Fibroblast of skin of left biceps (primary cell): ENCODE results near the gene REPIN1.

ENCODE experiments used
- DNase-seq, 2 experiments: peaks; one replicate each; pipeline ENCODE4 v3.0.0-alpha.2; 2013; ENCODE audit warnings: low read depth in 2 of 2

REPIN1 gene

DNA sequence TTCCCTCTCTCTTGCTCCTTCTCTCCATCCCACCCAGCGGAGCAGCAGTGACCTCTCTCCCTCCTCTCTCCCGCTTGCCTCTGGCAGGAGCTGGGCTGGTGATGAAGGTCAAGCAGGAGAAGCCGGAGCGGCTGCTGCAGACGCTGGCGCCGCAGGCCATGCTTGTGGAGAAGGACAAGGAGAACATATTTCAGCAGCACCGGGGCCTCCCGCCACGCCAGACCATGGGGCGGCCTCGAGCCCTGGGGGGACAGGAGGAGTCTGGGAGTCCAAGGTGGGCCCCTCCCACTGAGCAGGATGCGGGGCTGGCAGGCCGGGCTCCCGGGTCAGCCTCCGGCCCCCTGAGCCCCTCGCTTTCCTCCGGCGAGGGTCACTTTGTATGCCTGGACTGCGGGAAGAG, 27.8 kb downstream of the REPIN1 start:
- DNase-seq: no peak

GRCh38 chr7:150396851-150397260, 28.2 kb downstream of the REPIN1 start:
- no peak for DNase-seq

GRCh38 chr7:150397346-150398107, 28.9 kb downstream of the REPIN1 start:
- no peak for DNase-seq

DNA sequence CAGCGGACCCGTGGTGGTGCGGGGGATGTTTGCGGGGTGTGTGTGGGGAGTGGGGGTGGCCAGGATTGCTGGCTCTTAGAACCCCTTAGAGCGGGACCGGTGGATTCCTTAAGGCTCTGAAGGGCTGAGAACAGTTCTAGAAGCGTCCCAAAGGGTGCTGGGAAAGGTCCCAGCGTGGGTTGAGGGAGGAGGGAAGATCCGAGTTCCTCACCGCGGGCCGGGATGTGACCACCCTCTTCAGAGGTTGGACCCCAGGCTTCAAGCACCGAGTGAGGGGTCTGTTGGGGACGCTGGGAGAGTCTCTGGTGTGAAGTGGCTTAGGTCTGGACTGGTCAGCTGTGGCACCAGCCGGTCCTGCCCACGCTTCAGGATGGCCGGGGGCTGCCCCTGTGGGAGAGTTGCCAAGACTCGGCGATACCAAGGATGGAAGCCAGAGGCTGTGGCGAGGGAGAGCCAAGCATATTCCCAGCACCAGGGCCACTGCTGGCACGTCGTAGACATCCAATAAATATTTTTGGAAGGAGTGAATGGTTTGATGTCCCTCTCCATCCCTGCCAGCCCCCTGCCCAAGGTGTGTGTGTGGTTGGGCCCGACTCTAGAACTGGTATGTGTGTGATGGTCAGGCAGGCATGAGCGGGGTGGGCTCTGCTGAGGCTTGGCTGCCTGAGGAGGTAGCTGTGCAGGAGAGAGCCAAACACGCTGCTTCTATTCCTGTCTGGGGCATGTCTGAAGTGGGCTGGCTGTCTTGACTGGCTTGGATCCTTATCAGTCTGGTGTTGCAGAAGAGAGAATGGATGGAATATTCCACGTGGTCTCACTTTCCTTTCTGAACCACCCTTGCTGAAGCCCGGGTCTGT, 29.7 kb downstream of the REPIN1 start:
- no peak for DNase-seq

- DNase-seq: no peak
Observed at GRCh38 chr7:150398965-150399320, 30.3 kb downstream of the REPIN1 start.

GRCh38 chr7:150399421-150400007, 30.9 kb downstream of the REPIN1 start:
- DNase-seq: no peak

DNA sequence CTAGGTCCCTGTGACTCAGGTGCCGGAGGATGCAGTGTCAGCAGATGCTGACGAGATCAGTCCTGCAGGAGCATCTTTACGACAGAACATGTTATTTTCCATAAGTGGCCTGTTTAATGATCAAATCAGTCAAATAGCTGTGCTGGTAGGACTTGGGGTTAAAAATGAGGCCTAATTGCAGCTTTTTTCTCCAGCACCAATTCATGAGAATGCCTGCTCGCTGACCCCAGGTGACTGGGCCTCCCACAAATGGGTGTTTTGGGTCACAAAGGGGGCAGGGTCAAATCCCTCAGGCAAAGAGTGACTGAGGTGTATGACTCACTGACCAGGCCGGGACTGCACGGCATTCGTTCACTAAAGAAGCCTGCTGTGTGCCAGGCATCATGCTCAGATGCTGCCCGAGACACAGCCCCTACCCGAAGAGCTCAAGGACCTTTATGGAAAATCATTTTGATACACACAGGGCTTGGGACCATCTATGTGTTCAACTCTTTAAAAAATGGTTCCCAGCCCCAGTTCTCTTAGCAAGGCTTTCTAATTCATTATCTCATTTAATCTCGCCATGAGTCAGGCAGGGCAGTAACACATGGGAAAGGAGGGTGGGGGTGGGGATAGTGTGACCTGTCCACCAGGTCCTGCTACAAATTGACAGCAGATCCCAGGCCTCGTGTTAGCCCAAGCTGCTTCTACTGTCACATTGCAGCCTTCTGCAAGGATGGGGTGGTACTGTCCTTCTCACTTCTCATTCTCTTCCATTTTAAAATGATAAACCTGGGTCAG, 31.6 kb downstream of the REPIN1 start:
- no peak for DNase-seq

DNA sequence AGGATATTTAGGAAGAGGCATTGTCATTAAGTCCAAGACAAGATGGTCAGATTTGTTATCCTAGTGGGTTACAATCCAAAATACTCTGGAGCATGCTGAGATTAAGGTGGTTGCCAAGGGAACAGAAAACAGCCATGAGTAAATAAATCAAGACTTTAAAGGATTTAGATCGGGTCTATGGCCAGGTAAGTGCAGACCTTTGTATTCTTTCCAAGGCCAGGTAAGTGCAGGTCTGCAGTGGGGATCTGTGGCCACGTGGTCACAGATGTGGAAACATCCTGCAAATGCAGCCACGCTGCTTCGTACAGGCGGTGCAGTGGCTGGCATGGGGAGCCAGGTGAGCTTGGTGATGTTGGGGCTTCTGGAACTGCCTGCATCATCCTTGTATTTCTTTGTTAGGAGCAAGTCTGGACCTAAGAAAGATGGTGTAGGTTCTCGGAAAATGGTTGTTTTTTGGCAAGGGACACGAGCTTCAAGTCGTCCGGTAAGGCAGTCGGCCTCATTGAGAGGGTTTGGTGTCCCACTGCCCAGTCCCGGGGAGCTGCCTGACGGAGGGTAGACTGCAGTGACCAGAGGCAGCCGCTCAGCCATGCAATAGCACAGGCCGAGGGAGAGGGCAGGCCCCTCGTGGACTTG, 32.3 kb downstream of the REPIN1 start:
- no peak for DNase-seq

GRCh38 chr7:150401424-150401790, 32.8 kb downstream of the REPIN1 start:
- DNase-seq: no peak

DNA sequence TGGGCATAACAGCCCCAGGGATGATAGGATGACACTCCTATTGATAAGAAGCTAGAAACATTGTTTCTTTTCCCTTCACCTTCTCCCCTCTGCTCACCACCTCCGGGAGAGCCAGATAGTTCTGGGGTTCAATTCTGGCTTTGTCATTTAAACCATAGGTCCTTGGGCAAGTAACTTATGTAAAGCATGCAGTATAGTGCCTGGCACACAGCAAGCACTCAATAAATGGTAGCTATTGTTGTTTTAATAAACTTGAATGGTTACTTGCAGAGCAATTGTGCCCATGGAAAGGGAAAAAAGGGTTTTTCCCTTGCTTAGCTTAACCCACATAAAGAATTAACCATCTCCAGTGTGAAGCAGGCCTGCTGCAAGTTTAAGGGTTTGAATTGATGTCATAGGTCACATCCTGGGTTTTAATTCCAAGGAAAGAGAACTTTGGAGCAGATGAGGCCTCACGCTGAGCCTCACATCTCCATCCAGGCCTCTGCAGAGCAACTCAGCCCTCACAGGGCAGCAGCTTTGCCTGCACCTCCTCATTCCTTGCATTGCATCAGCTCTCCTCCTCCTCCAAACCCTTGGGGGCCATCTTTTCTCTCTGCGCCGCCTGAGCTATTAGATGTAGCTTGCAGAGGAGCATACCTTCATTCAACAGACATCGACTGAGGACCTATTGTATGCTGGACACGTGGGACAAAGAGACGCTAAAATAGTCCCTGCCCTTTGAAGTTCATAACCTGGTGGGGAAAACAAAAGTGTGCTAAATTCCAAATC, 33.4 kb downstream of the REPIN1 start:
- DNase-seq: no peak

- DNase-seq: no peak
Observed at GRCh38 chr7:150402671-150403321, 34.2 kb downstream of the REPIN1 start.

DNA sequence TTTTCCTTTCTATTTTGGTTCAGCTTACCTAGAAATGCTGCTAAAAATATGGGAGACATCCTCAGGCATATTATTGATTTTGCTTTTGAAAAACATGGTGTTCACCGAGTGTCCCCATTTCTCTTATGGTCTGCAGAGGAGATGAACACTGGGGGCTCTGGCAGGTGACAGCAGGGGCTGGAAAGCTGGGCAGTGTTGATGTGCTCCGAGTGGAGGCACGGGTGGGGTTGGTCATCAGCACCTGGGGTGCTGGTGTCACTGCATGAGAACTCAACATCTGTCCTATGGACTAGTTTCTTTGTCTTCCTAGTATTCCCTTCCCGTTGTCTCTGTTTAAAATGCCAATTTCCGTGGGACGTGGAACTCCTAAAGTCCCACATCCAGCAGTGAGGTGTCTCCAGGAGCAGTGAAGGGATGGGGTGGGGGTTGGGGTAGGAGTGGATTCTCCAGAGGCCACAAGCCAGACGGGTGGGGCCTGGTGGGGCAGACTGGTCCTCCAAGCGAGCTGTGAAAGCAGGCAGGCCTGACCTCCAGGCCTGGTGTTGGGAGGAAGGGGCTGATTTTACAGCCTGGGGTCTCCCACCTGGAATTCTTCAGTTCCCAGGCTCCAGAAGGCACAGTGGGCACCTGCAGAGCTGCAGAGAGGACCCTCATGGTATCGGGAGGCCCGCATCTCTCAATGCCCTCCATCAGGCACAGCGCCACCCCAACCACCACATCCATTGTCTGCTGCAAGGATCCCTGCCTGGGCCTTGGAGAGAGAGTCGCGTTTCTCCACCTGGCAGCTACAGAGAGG, 35.0 kb downstream of the REPIN1 start:
- DNase-seq: no peak

- no peak for DNase-seq
Observed at GRCh38 chr7:150404172-150404804, 35.7 kb downstream of the REPIN1 start.

- peak; percentile 74 to 77 for DNase-seq
Observed at GRCh38 chr7:150404805-150405583, 36.4 kb downstream of the REPIN1 start.

DNA sequence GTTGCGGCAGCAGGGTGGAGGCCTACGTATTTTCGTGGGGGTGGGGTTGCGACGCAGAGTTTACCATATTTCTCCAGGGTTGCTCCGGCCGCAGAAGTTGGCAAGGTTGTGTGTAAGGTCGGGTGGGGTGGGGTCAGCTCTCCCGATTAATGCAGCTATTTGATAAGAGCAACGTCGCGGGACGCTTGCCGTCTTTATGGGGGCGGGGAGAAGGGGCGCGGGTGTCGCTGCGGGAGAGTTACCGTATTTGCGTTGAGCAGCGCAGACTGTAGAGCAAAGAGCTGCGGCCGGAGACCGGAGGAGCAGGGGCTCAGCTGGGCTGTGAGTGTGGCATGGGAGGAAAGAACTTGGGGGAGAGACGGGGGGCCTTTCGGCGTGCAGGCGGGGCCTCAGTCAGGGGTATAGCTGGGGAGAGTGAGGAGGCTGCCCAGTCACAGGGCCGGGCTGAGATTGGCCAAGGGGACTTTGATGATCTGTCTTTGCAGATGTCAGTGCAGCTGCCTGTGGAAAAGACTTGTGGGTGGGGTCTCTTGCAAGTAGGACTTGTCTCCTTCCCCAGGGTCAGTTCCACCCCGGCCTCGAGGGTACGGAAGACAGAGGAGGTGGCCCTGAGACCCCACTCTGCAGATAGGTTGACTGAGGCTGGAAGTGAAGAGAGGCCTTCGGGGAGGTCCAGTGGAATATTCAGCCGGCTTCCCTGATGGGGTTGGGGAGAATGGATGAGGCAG, 37.1 kb downstream of the REPIN1 start:
- no peak for DNase-seq

GRCh38 chr7:150406312-150406566, 37.6 kb downstream of the REPIN1 start:
- DNase-seq: no peak

GRCh38 chr7:150406567-150407421, 38.2 kb downstream of the REPIN1 start:
- no peak for DNase-seq
